ENCODE measurements around the gene SCFD2.

SCFD2 gene

GRCh38 chr4:52982946-52983340 lies 382.9 kb downstream of the SCFD2 start:
- DNase-seq, result no peak

- peak; percentile 53 for DNase-seq
Observed at GRCh38 chr4:52982255-52982945, 383.5 kb downstream of the SCFD2 start.

- no peak for DNase-seq
Observed at GRCh38 chr4:52979821-52980590, 385.9 kb downstream of the SCFD2 start.

- no peak for DNase-seq
Observed at GRCh38 chr4:52979020-52979419, 386.8 kb downstream of the SCFD2 start.

- no peak for DNase-seq
Observed at GRCh38 chr4:52977252-52977651, 388.6 kb downstream of the SCFD2 start.

- DNase-seq, result no peak
Observed at GRCh38 chr4:52976523-52977230, 389.2 kb downstream of the SCFD2 start.

GRCh38 chr4:52968691-52969090 lies 397.2 kb downstream of the SCFD2 start:
- no peak for DNase-seq

GRCh38 chr4:52968241-52968640 lies 397.6 kb downstream of the SCFD2 start:
- DNase-seq, result no peak

GRCh38 chr4:52966781-52967180 lies 399.1 kb downstream of the SCFD2 start:
- no peak for DNase-seq

GRCh38 chr4:52966172-52966571 lies 399.7 kb downstream of the SCFD2 start:
- no peak for DNase-seq

- no peak for DNase-seq
Observed at GRCh38 chr4:52964561-52965101, 401.2 kb downstream of the SCFD2 start.

GRCh38 chr4:52964011-52964410 lies 401.9 kb downstream of the SCFD2 start:
- DNase-seq, result no peak

GRCh38 chr4:52962721-52963120 lies 403.1 kb downstream of the SCFD2 start:
- DNase-seq, result no peak

- no peak for DNase-seq
Observed at GRCh38 chr4:52961666-52962412, 404.0 kb downstream of the SCFD2 start.

- DNase-seq, result peak; percentile 91
Observed at GRCh38 chr4:52959541-52959940, 406.3 kb downstream of the SCFD2 start.

- no peak for DNase-seq
Observed at GRCh38 chr4:52957835-52958631, 407.8 kb downstream of the SCFD2 start.

GRCh38 chr4:52957220-52957686 lies 408.6 kb downstream of the SCFD2 start:
- DNase-seq, result peak; percentile 38

GRCh38 chr4:52956691-52957090 lies 409.2 kb downstream of the SCFD2 start:
- DNase-seq, result peak; percentile 51

- no peak for DNase-seq
Observed at GRCh38 chr4:52954560-52955170, 411.2 kb downstream of the SCFD2 start.

- no peak for DNase-seq
Observed at GRCh38 chr4:52952540-52952939, 413.3 kb downstream of the SCFD2 start.

GRCh38 chr4:52951016-52951415 lies 414.8 kb downstream of the SCFD2 start:
- DNase-seq, result no peak

Data from fibroblast of skin of abdomen (primary cell).